Osteoblast (primary cell): ENCODE results near the gene ZNF215. TPM values are rescaled to one million over a fixed set of nuclear protein-coding genes. Genes with fewer than 3 reads are reported as not detected.
A peak's percentile ranks its signal among the peaks of the same experiment; 100 is the strongest.

Experiments used
- DNase-seq: peaks from one replicate; pipeline ENCODE4 v3.0.0; 2011; ENCODE audit warnings: low spot score, mixed read lengths; ENCODE audit not compliant: insufficient read length; ENCODE audit errors: missing footprints
- H2AFZ ChIP-seq: 2 replicates; pipeline ENCODE4 v1.6.0; 2011; ENCODE audit warnings: mild to moderate bottlenecking, low read length
- H3K27ac ChIP-seq: 2 replicates; pipeline ENCODE4 v1.5.1; 2011; ENCODE audit warnings: mild to moderate bottlenecking, low read depth, low read length, moderate library complexity
- H3K27me3 ChIP-seq: 2 replicates; pipeline ENCODE4 v1.6.0; 2012; ENCODE audit warnings: mild to moderate bottlenecking, control low read depth, inconsistent platforms, low read length, moderate library complexity; ENCODE audit not compliant: insufficient read depth
- H3K36me3 ChIP-seq: 2 replicates; pipeline ENCODE4 v1.5.1; 2011; ENCODE audit warnings: mild to moderate bottlenecking, low read length, control low read depth, moderate library complexity; ENCODE audit not compliant: insufficient read depth
- H3K4me1 ChIP-seq: 2 replicates; pipeline ENCODE4 v1.5.1; 2011; ENCODE audit warnings: mild to moderate bottlenecking, low read length, control low read depth, moderate library complexity; ENCODE audit not compliant: insufficient read depth
- H3K4me2 ChIP-seq: 2 replicates; pipeline ENCODE4 v1.6.0; 2011; ENCODE audit warnings: mild to moderate bottlenecking, low read length; ENCODE audit not compliant: insufficient read depth
- H3K4me3 ChIP-seq: fragments of 200-600 bp; sonication (generic); 3 replicates; pipeline ENCODE4 v1.5.1; 2012; ENCODE audit warnings: mild to moderate bottlenecking, low read length, inconsistent platforms; ENCODE audit not compliant: insufficient read depth
- H3K79me2 ChIP-seq: 2 replicates; pipeline ENCODE4 v1.6.0; 2012; ENCODE audit warnings: mild to moderate bottlenecking, low read length, control low read depth, inconsistent platforms; ENCODE audit not compliant: insufficient read depth
- H3K9me3 ChIP-seq: 2 replicates; pipeline ENCODE4 v1.5.1; 2011; ENCODE audit warnings: low read depth, low read length, control low read depth
- H4K20me1 ChIP-seq: 2 replicates; pipeline ENCODE4 v1.6.0; 2012; ENCODE audit warnings: mild to moderate bottlenecking, low read length, control low read depth; ENCODE audit not compliant: insufficient read depth
- CTCF ChIP-seq: IDR thresholded peaks from 2 replicates; pipeline ENCODE4 v1.5.1; 2011; ENCODE audit warnings: mild to moderate bottlenecking, low read depth, low read length, moderate library complexity; ENCODE audit errors: extremely low read depth
- total RNA-seq: library from RNA; depleted of rRNA; stranded (reverse); fragments of >200 nt; gene quantifications from 2 replicates; pipeline ENCODE4 v1.2.3, GENCODE V29; 2012

ZNF215 gene
- total RNA-seq, 1 donor, result 4.3 TPM

GRCh38 chr11:6925007-6925577 lies 1.1 kb upstream of the ZNF215 start:
- Histone ChIP-seq H3K36me3 (no peaks in the 10 kb centered on the region), H4K20me1 (no peaks in the 10 kb centered on the region), H3K9me3 (no peaks in the 10 kb centered on the region), H3K4me1 (peaks cover 14% of the 10 kb centered on the region), H3K27me3 (no peaks in the 10 kb centered on the region), H3K4me3 (no peak overlapping the region), H2AFZ (peak overlapping the region; percentile 99), H3K27ac (no peak overlapping the region), H3K4me2 (peak overlapping the region; percentile 98), H3K79me2 (no peaks in the 10 kb centered on the region)
- no peak for TF ChIP-seq CTCF
- DNase-seq, result no peak

- H3K27ac ChIP-seq, result peak overlapping the region; percentile 78
- H3K27me3 ChIP-seq, result no peaks in the 10 kb centered on the region
- H3K4me1 ChIP-seq, result peaks cover 14% of the 10 kb centered on the region
- peak overlapping the region; percentile 98 for H3K4me2 ChIP-seq
- peak; percentile 27 for DNase-seq
- no peaks in the 10 kb centered on the region for H3K9me3 ChIP-seq
- H3K79me2 ChIP-seq, result no peaks in the 10 kb centered on the region
- no peak for TF ChIP-seq CTCF
- H2AFZ ChIP-seq, result peak overlapping the region; percentile 99
- H4K20me1 ChIP-seq, result no peaks in the 10 kb centered on the region
- H3K36me3 ChIP-seq, result no peaks in the 10 kb centered on the region
- peak overlapping the region; percentile 92 for H3K4me3 ChIP-seq
These were observed 504 bp upstream of the ZNF215 start for GRCh38 chr11:6925636-6926207.

GRCh38 chr11:6927030-6927617 lies 898 bp downstream of the ZNF215 start:
- peak overlapping the region; percentile 92 for H3K4me3 ChIP-seq
- no peaks in the 10 kb centered on the region for H3K79me2 ChIP-seq
- TF ChIP-seq CTCF, result no peak
- peak overlapping the region; percentile 98 for H3K4me2 ChIP-seq
- peaks cover 20% of the 10 kb centered on the region for H3K4me1 ChIP-seq
- no peaks in the 10 kb centered on the region for H3K9me3 ChIP-seq
- H3K36me3 ChIP-seq, result no peaks in the 10 kb centered on the region
- DNase-seq, result peak; percentile 58
- H3K27me3 ChIP-seq, result no peaks in the 10 kb centered on the region
- peak overlapping the region; percentile 78 for H3K27ac ChIP-seq
- H2AFZ ChIP-seq, result peak overlapping the region; percentile 99
- H4K20me1 ChIP-seq, result no peaks in the 10 kb centered on the region

GRCh38 chr11:6928916-6929315 lies 2.7 kb downstream of the ZNF215 start:
- Histone ChIP-seq H3K27me3 (no peaks in the 10 kb centered on the region), H3K4me3 (no peak overlapping the region), H3K27ac (no peak overlapping the region), H2AFZ (no peak overlapping the region), H4K20me1 (no peaks in the 10 kb centered on the region), H3K79me2 (no peaks in the 10 kb centered on the region), H3K4me1 (peaks cover 20% of the 10 kb centered on the region), H3K4me2 (no peak overlapping the region), H3K9me3 (no peaks in the 10 kb centered on the region), H3K36me3 (no peaks in the 10 kb centered on the region)
- no peak for TF ChIP-seq CTCF
- no peak for DNase-seq
